Measurements from ENCODE around the gene LYPD6. TPM values are rescaled to one million over a fixed set of nuclear protein-coding genes. Genes with fewer than 3 reads are reported as not detected.
"Not testable (repeated sequence)": the region's sequence is repeated elsewhere in the genome, so short reads cannot be mapped to it uniquely, and the experiment has no call there.

LYPD6 gene
- total RNA-seq, 3 donors from 2014 or later = 0.16 to 17.7 (median 3.9) TPM

- H3K9me3 ChIP-seq = no peaks in the 10 kb centered on the region
- H3K27ac ChIP-seq = no peak overlapping the region
- intact Hi-C loops (cut with DNase I; ENCODE audit: low total_unique reads) = no loop called here
- no peak for TF ChIP-seq CTCF (IDR thresholded peaks at IDR 0.05)
- no peak for TF ChIP-seq POLR2A (IDR thresholded peaks at IDR 0.05)
- TF ChIP-seq POLR2AphosphoS5 (IDR thresholded peaks at IDR 0.05) = no peak
- H3K36me3 ChIP-seq = no peaks in the 10 kb centered on the region
- H3K4me1 ChIP-seq = no peaks in the 10 kb centered on the region
- no peak for DNase-seq (ENCODE audit: low spot score in 2 of 2)
- H3K4me3 ChIP-seq = no peak overlapping the region
- no peaks in the 10 kb centered on the region for H3K27me3 ChIP-seq
Observed at GRCh38 chr2:149490296-149490695, 159.9 kb downstream of the LYPD6 start.

- intact Hi-C loops (cut with DNase I; ENCODE audit: low total_unique reads) = no loop called here
- no peaks in the 10 kb centered on the region for H3K4me1 ChIP-seq
- H3K9me3 ChIP-seq = no peaks in the 10 kb centered on the region
- TF ChIP-seq POLR2A (IDR thresholded peaks at IDR 0.05) = no peak
- no peak for TF ChIP-seq CTCF (IDR thresholded peaks at IDR 0.05)
- TF ChIP-seq POLR2AphosphoS5 (IDR thresholded peaks at IDR 0.05) = no peak
- no peak for DNase-seq (ENCODE audit: low spot score in 2 of 2)
- no peak overlapping the region for H3K4me3 ChIP-seq
- H3K27ac ChIP-seq = no peak overlapping the region
- H3K36me3 ChIP-seq = no peaks in the 10 kb centered on the region
- no peaks in the 10 kb centered on the region for H3K27me3 ChIP-seq
Observed at GRCh38 chr2:149492923-149493322, 162.5 kb downstream of the LYPD6 start.

- H3K27me3 ChIP-seq; H3K27ac ChIP-seq; intact Hi-C loops (cut with DNase I; ENCODE audit: low total_unique reads); H3K4me3 ChIP-seq; DNase-seq (ENCODE audit: low spot score in 2 of 2); H3K4me1 ChIP-seq; H3K9me3 ChIP-seq; H3K36me3 ChIP-seq: not testable (repeated sequence)
Observed at GRCh38 chr2:149499204-149499603, 168.8 kb downstream of the LYPD6 start.

- H3K27me3 ChIP-seq = not testable (repeated sequence)
Observed at GRCh38 chr2:149506808-149507207, 176.4 kb downstream of the LYPD6 start.

GRCh38 chr2:149507974-149508373, 177.6 kb downstream of the LYPD6 start:
- H3K4me3 ChIP-seq = no peak overlapping the region
- no peak for TF ChIP-seq CTCF (IDR thresholded peaks at IDR 0.05)
- TF ChIP-seq POLR2AphosphoS5 (IDR thresholded peaks at IDR 0.05) = no peak
- no peak for TF ChIP-seq POLR2A (IDR thresholded peaks at IDR 0.05)
- no peak overlapping the region for H3K27ac ChIP-seq
- H3K27me3 ChIP-seq = no peaks in the 10 kb centered on the region
- no peaks in the 10 kb centered on the region for H3K9me3 ChIP-seq
- no peak for DNase-seq (ENCODE audit: low spot score in 2 of 2)
- no peaks in the 10 kb centered on the region for H3K36me3 ChIP-seq
- intact Hi-C loops (cut with DNase I; ENCODE audit: low total_unique reads) = no loop called here
- H3K4me1 ChIP-seq = no peaks in the 10 kb centered on the region

More at GRCh38 chr2:149506808-149507207, 176.4 kb downstream of the LYPD6 start:
- intact Hi-C loops (cut with DNase I; ENCODE audit: low total_unique reads); H3K27ac ChIP-seq; H3K36me3 ChIP-seq; H3K9me3 ChIP-seq; DNase-seq (ENCODE audit: low spot score in 2 of 2); H3K4me1 ChIP-seq; H3K4me3 ChIP-seq: not testable (repeated sequence)

- H3K4me3 ChIP-seq = no peak overlapping the region
- TF ChIP-seq CTCF (IDR thresholded peaks at IDR 0.05) = no peak
- H3K9me3 ChIP-seq = no peaks in the 10 kb centered on the region
- no peaks in the 10 kb centered on the region for H3K4me1 ChIP-seq
- no peaks in the 10 kb centered on the region for H3K36me3 ChIP-seq
- no peaks in the 10 kb centered on the region for H3K27me3 ChIP-seq
- no peak for DNase-seq (ENCODE audit: low spot score in 2 of 2)
- intact Hi-C loops (cut with DNase I; ENCODE audit: low total_unique reads) = no loop called here
- no peak overlapping the region for H3K27ac ChIP-seq
Observed at GRCh38 chr2:149513461-149513860, 183.1 kb downstream of the LYPD6 start.
